Stimulated activated CD4-positive, alpha-beta T cell treated with anti-CD3 and anti-CD28 coated beads, Interleukin-12 subunit alpha, Interleukin-12 subunit beta, amount 100 ng/mL, for 4 hours (primary cell): ENCODE data around the gene SLC9A3.

Experiments
- DNase-seq: peaks from one replicate; pipeline ENCODE4 v3.0.0-alpha.2; 2020

Gene SLC9A3

DNA sequence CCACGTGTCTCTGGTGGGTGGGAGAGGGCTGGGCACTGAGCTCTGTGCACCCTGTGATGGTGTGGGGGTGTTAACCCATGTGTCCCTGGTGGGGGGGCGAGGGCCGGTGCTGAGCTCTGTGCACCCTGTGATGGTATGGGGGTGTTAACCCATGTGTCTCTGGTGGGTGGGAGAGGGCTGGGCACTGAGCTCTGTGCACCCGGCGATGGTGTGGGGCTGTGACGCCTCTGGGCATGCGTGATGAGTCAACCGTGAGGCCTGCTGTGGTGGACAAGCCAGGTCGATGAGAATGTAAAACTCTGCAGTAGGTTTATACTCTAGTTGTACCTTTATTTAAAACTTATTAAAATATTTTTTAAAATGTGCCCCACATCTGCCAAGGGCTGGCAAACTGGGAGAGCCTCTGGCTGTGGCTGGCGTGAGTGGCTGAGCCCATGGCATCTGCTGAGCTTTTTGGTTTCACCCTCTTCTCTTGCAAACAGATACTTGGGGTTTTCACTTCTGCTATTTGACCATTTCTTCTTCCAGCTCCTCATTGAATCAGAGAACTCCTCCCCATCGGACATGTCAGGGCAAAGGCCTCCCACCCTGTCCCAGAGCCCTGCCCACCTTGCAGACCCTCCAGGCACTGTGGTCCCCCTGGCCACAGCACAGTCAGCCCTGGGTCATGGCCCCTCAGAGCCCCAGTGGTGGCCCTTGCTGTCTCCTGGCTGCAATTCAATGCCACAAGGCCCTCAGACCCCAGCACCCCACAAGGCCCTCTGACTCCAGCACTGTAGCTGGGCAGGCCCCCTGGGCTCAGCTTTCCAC lies 99.7 kb downstream of the SLC9A3 start:
- DNase-seq = no peak

DNA sequence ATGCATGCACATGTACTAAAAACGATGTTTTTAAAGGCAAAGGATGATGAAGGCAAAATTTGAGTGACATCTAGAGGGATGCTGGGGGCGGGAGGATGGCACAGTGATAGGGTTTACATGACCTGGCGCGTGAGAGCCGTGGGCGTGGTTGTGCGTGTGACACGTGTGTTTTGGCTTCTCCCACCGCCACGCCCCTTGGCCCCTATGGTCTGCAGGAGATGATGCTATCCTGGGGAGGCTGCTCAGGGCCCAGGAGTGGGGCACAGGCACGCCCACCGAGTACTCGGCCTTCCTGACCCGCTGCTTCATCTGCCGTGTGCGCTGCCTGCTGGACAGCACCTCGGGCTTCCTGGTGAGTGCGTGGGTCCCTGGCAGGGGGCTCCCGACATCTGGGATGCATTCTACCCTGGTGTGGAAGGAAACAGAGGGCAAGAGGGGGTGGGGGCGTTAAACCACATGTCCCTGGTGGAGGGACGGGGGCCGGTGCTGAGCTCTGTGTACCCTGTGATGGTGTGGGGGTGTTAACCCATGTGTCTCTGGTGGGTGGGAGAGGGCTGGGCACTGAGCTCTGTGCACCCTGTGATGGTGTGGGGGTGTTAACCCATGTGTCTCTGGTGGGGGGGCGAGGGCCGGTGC lies 100.5 kb downstream of the SLC9A3 start:
- no peak for DNase-seq

DNA sequence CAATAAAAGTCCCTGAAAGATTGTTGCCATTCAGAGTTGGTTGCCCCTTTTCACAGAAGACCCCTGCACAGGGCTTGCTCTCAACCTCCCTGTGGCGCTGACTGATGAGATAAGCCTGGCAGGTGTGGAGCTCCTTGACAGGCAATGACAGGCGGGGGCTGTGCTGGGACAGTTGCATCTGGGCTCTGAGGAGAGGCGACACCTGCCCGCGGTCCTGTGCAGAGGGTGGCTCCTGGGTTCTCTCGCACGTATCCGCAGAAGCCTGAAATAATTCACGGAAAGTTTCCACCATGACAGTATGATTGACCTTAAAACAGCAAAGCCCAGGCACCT lies 101.0 kb downstream of the SLC9A3 start:
- DNase-seq = no peak

DNA sequence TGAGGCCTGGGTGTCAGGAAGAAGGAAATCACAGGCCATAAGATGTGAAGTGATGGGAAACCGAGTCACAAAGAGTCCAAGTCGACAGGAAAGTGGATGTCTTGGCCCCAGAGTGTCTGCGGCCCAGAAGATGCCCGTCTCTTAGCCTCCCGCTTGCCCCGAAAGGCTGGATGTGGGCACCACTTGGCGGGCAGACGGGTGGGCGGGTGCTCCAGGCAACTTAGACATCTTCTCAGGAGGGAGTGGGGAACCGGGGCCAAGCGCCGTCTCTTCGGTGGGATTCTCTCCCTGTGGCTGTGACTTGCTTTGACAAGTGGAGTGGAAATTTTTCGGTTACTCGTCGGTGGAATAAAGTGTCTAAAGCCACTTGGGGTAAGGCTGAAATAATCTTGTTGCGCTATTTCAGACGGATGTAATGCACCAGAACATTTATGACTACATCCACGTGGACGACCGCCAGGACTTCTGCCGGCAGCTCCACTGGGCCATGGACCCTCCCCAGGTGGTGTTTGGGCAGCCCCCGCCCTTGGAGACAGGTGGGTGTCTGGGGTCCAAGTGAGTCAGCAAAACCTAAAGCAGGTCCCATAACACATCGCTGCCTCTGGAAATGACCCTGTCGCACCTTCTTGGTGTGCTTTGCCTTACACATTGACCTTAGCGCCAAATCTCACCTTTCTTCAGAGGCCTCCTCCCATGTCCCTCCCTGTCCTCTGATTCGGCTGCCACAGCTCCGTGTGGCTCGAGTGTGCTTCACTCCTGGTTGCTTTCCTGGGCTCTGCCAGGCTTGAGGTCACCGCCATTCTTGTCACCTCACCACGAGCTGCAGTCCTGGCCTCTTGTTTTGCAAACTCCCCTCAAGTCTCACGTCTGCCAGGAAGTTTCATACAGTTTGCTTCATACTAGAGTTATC lies 101.7 kb downstream of the SLC9A3 start:
- DNase-seq = no peak

DNA sequence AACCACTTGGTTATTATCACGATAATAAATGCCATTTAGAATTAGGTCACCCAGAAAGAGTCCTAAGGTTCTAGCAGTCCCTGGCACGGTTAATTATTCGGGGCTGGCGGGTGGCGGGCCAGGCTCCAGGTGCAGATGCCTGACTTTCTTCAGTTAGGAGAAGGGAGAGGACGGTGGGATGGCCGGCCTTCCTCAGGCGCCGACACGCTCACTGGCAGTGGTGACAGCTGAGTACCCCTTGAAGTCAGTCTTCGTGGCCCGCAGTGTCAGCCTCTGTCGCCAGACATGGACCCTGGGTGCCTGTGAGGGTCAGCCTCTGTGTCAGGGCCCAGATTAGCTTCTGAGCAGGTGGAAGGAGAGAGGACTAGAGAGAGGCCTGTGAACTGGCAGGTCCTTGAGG lies 102.3 kb downstream of the SLC9A3 start:
- DNase-seq = no peak

DNA sequence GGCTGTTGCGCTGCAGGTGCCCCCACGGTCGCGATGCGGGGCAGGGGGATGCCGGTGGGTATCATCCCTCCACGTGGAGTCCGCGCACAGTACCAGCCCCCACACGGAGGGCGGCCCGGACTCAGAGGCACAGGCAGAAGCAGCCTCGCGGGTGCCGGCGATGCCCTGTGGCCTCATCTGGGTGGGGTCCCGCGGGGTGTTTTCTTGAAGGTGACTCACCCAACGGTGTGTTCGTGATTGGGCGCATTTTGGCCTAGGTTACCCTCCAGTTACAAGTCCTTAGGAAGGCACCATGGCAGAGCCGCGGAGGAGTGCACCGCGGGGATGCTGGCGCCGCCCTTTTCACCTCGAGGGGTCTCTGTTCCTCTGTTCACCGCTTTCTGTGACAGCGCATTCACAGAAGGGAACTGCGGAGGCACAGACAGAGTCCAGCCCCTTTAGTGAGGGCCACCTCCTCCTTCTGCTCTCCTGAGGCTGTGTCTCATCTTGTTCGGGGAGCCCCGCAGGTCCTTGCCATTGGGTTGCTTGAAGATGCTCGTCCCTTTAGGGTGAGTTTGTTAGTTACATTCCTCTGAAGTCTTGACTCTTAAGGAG lies 102.9 kb downstream of the SLC9A3 start:
- DNase-seq = no peak

DNA sequence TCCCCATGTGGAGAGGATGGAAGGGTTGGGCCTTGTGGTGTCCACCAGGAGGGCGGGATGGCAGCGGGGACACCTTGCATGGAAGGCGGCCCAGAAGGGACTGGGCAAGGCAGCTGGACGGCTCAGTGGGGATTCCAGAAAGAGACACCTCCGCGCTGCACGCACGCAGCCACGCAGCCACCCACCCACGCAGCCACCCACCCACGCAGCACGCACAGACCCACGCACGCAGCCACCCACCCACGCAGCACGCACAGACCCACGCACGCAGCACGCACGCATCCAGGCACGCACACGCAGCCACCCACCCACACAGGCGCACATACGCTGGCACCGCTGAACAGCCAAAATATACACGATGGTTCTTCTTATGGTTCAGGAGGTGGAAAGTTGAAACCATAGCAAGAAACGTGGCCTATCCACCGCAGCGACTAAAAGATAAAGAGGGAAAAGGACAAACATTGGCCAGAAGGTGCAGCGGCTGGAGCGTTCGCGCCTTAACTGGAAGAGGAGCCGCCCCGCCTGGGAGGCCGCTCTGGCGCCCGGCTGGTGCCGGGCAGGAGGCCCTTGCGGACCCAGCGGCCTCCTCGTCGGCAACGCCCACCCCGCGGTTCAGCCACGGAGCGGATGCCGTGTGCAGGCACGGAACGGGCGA lies 103.5 kb downstream of the SLC9A3 start:
- no peak for DNase-seq
